K562 (cell line): ENCODE results near the gene AHI1. TPM values are rescaled to one million over a fixed set of nuclear protein-coding genes. Genes with fewer than 3 reads are reported as not detected.

ENCODE experiments used
- ARID2 ChIP-seq: fragments of 450-650 bp; IDR thresholded peaks from 2 replicates; pipeline ENCODE4 v1.6.1; 2017; ENCODE audit warnings: antibody characterized with exemption, mild to moderate bottlenecking
- E2F4 ChIP-seq: sonication (generic); formaldehyde crosslinking; IDR thresholded peaks from 2 replicates; pipeline ENCODE4 v1.8.0; 2022; ENCODE audit warnings: mild to moderate bottlenecking, low read depth, missing genetic modification reagents
- MEIS2 ChIP-seq: fragments of 450-650 bp; IDR thresholded peaks from 2 replicates; pipeline ENCODE4 v1.6.1; 2014; ENCODE audit warnings: mild to moderate bottlenecking; ENCODE audit not compliant: partially characterized antibody
- ZBTB40 ChIP-seq, 2 experiments: fragments of 450-650 bp in 1 of 2; sonication (generic) in 1 of 2; formaldehyde crosslinking in 1 of 2; IDR thresholded peaks; 2 replicates each; pipeline versions ENCODE4 v1.7.1 to v1.9.0; 2016 to 2022; ENCODE audit warnings: inconsistent platforms in 1 of 2, mild to moderate bottlenecking in 1 of 2, missing genetic modification reagents in 1 of 2
- ZNF197 ChIP-seq: fragments of 200-800 bp; sonication (Bioruptor generic); IDR thresholded peaks from 2 replicates; pipeline ENCODE4 v1.6.1; 2016; ENCODE audit warnings: low read depth, missing genetic modification characterization, missing compliant biosample characterization
- ZNF354B ChIP-seq: fragments of 250-450 bp; sonication (Bioruptor Pico); IDR thresholded peaks from 2 replicates; pipeline ENCODE4 v1.4.0; 2020
- polyA plus RNA-seq, 8 experiments: library from polyadenylated mRNA; depleted of rRNA in 4 of 8; stranded (reverse) in 5 of 8; unstranded in 3 of 8; fragments of >200 nt; fragmentation: Nextera tagmentation in 2 of 8; fragmentation: Illumina TruSeq in 1 of 8; extraction: Ambion mirVana in 2 of 8; extraction: Trizol in 1 of 8; gene quantifications; 2 replicates each; pipeline versions ENCODE4 v1.2.1 to v1.2.3, GENCODE V29; 2011 to 2014; ENCODE audit warnings: inconsistent platforms in 1 of 8, missing spikeins in 1 of 8
- total RNA-seq, 7 experiments: library from RNA; depleted of rRNA in 6 of 7; stranded (reverse); fragments of >200 nt in 6 of 7; fragmentation: Illumina TruSeq in 2 of 7; extraction: Trizol in 2 of 7; gene quantifications; 2 replicates each; pipeline versions ENCODE4 v1.2.1 to v1.2.3, GENCODE V29; 2011 to 2021; ENCODE audit warnings: low replicate concordance in 1 of 7

AHI1 gene
- total and polyA plus RNA-seq, 9 of the 15 experiments (the other 6 are each of a cell fraction or from before 2014, with no cell fraction given) = 24.7 to 54.9 (median 32.2) TPM

GRCh38 chr6:135434991-135435390, 62.5 kb downstream of the AHI1 start (continued):
- TF ChIP-seq ZNF197 (CRISPR knock-in tag) = no peak
- no peak for TF ChIP-seq ARID2
- no peak for TF ChIP-seq ZNF354B (CRISPR knock-in tag)
- TF ChIP-seq MEIS2 = no peak
- TF ChIP-seq E2F4 (CRISPR knock-in tag) = no peak
- TF ChIP-seq ZBTB40 (IDR thresholded peaks at IDR 0.05) = no peak
- TF ChIP-seq ZBTB40 (CRISPR knock-in tag; IDR thresholded peaks at IDR 0.05) = no peak
